ENCODE data around the gene FARP2. TPM values are rescaled to one million over a fixed set of nuclear protein-coding genes. Genes with fewer than 3 reads are reported as not detected.
A peak's percentile ranks its signal among the peaks of the same experiment; 100 is the strongest.
"Not testable (repeated sequence)": the region's sequence is repeated elsewhere in the genome, so short reads cannot be mapped to it uniquely, and the experiment has no call there.

The FARP2 gene
- total RNA-seq, 4 donors from 2014 or later, result 96.5 to 164 (median 136) TPM

DNA sequence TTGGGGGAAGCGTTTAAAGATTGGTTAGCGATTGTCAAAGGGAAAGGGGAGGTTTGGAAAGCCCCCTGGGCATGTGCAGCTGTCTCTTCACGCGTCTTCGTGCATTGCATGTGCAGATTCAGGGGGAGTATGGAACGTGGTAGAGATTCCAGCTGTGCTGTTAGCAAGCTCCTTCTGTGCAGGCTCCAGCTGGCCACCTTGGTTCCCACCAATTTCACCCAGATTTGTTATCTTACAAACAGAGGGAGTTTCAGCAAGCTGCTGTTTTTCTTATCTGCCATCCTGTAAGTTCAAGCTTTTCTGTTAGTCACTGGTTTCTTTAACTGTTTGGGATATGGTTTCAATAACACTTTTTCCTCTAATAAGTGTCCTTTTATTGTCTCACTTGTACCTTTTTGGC is 30.4 kb downstream of the FARP2 start:
- no peak overlapping the region for H3K4me3 ChIP-seq
- intact Hi-C loops (cut with DNase I; ENCODE audit: low total_unique reads) (no loop called here), in situ Hi-C loops (cut with MboI; ENCODE audit: low pct_ligation_motif_present in 1 of 4, low pct_unique_long_range_greater_than_20kb in 1 of 4, low sequenced_read_pairs in 3 of 4) (no loop called here)
- no peaks in the 10 kb centered on the region for H3K9me3 ChIP-seq
- DNase-seq, result no peak
- 87 to 93% methylated on average over 6 of the region's 6 CpGs for WGBS, 2 donors (ENCODE audit: low coverage in 1 of 2)
- TF ChIP-seq, protein P1, sequence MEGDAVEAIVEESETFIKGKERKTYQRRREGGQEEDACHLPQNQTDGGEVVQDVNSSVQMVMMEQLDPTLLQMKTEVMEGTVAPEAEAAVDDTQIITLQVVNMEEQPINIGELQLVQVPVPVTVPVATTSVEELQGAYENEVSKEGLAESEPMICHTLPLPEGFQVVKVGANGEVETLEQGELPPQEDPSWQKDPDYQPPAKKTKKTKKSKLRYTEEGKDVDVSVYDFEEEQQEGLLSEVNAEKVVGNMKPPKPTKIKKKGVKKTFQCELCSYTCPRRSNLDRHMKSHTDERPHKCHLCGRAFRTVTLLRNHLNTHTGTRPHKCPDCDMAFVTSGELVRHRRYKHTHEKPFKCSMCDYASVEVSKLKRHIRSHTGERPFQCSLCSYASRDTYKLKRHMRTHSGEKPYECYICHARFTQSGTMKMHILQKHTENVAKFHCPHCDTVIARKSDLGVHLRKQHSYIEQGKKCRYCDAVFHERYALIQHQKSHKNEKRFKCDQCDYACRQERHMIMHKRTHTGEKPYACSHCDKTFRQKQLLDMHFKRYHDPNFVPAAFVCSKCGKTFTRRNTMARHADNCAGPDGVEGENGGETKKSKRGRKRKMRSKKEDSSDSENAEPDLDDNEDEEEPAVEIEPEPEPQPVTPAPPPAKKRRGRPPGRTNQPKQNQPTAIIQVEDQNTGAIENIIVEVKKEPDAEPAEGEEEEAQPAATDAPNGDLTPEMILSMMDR (IDR thresholded peaks at IDR 0.05), result no peak
- TF ChIP-seq POLR2AphosphoS5 (IDR thresholded peaks at IDR 0.05) (no peak), POLR2A (IDR thresholded peaks at IDR 0.05) (no peak), EP300 (IDR thresholded peaks at IDR 0.05; ENCODE audit: low read depth) (no peak)
- no peaks in the 10 kb centered on the region for H3K27me3 ChIP-seq
- H3K4me1 ChIP-seq, result peaks cover 0 to 17% (median 0%) of the 10 kb centered on the region in 4 donors
- no peak overlapping the region for H3K27ac ChIP-seq
- H3K36me3 ChIP-seq, result peaks cover 0 to 7% (median 3%) of the 10 kb centered on the region in 4 donors

DNA sequence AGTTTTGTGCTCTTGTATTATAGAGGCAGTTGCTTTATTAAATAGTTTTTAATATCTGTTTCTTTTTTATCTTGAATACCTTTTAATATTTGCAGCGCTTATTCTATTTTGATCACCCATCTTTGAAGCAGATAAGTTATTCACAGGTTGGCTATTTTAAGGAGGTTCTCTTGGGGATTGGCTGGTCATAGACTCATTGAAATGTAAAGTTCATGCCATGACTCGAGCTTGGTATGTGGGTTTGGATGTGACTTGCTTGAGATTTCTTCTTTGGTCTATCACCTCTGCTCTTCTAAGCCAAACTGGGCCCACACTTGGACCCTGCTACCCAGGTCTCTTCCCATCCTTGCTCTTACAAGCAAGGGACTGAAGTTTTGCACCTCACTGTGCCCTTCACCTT is 33.6 kb downstream of the FARP2 start:
- 81 to 100% methylated on average over 1 to 2 of the region's 2 CpGs for WGBS, 2 donors (ENCODE audit: low coverage in 1 of 2)
- Histone ChIP-seq H3K27me3 (no peaks in the 10 kb centered on the region), H3K36me3 (no peaks in the 10 kb centered on the region), H3K9me3 (no peaks in the 10 kb centered on the region), H3K4me1 (peaks cover 0 to 16% (median 0%) of the 10 kb centered on the region in 4 donors), H3K4me3 (no peak overlapping the region), H3K27ac (no peak overlapping the region)
- no peak for DNase-seq
- in situ Hi-C loops (cut with MboI; ENCODE audit: low pct_ligation_motif_present in 1 of 4, low pct_unique_long_range_greater_than_20kb in 1 of 4, low sequenced_read_pairs in 3 of 4), result no loop called here
- no peak for TF ChIP-seq POLR2A (IDR thresholded peaks at IDR 0.05)
- TF ChIP-seq POLR2AphosphoS5 (IDR thresholded peaks at IDR 0.05), result no peak
- no peak for TF ChIP-seq EP300 (IDR thresholded peaks at IDR 0.05; ENCODE audit: low read depth)
- TF ChIP-seq, protein P1 (IDR thresholded peaks at IDR 0.05), result no peak
- intact Hi-C loops (cut with DNase I; ENCODE audit: low total_unique reads), result no loop called here

DNA sequence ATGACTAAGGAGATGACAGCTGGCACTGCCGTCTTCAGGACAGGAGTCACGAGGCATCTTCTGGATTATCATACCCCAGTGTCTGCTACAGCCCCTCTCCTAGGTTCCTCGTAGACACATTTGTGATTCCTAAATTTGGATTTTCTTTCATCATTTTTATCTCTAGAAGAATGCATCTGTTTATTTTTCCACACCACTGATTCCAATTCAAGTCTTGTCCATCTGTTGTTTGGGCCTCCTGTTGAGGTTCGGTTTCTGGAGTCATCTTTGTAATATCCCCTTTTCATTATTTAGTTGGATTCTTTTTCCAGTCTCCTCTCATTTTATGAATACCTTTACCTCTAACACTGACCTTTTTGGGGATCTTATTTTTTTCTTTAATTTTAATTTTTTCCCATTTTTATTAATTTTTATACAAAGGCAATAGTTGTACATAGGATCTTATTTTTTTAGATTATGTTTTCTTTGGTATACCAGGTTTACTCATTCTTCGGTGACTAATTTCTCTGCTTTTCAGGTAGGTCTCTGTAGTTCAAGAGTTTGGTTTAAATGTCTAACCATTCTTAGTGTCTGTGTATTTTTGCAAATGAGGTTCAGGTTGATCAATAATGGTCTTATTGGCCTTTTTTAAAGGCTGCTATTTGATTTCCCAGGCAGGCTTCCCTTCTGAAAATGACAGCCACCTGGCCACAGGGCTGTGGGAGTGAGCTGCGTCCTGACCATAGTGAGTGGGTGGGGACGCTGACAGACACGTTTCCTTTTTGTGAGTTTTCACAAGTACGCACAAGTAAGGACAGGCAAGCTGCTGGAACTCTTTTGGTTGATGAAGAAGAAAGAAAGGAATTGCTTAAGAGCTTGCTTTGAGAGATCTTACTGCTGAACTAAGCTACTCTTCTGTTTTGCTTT is 34.5 kb downstream of the FARP2 start:
- WGBS, 2 donors (ENCODE audit: low coverage in 1 of 2), result 86% methylated on average over 9 of the region's 9 CpGs
- Histone ChIP-seq H3K4me1 (peaks cover 0 to 13% (median 0%) of the 10 kb centered on the region in 4 donors), H3K9me3 (no peaks in the 10 kb centered on the region), H3K27me3 (no peaks in the 10 kb centered on the region), H3K4me3 (no peak overlapping the region), H3K27ac (no peak overlapping the region), H3K36me3 (no peaks in the 10 kb centered on the region)
- intact Hi-C loops (cut with DNase I; ENCODE audit: low total_unique reads), result no loop called here
- DNase-seq, result no peak
- TF ChIP-seq POLR2AphosphoS5 (IDR thresholded peaks at IDR 0.05) (no peak), POLR2A (IDR thresholded peaks at IDR 0.05) (no peak), EP300 (IDR thresholded peaks at IDR 0.05; ENCODE audit: low read depth) (no peak)
- TF ChIP-seq, protein P1 (IDR thresholded peaks at IDR 0.05), result no peak
- in situ Hi-C loops (cut with MboI; ENCODE audit: low pct_ligation_motif_present in 1 of 4, low pct_unique_long_range_greater_than_20kb in 1 of 4, low sequenced_read_pairs in 3 of 4), result no loop called here

DNA sequence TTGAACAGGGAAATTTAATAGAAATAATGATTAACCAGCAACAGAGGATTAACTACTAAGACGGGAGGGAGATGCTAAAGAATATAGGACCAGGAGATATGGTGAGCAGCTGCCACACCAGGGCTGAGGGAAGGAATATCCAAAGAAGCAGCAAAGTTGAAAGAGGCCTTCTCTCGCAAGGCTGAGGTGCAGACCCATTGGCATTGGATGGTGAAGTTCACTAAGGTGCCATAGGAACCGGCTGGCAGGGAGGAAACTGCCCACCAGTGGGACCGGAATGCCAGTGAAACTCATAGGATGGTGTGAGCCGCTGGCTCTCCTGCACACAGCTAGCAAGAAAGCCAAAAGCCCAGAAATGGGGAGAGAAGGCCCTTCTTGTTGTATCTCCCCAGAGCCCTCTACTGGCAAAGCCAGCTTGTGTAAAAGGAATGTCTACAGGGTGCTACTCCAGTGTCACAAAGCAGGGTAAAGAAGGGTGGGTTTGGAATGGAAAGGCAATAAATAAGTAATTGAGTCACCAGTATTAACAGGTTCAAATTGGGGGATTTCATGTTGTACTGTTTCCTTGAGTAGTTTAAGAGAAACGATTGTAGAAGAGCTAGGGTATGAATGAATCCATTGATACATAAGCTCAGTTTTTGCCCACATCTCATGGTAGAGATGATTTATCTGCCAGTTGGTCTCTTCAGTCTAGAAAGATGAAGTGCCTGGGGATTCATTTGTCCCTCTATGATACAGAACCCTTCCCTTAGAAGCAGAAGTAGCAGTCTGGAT is 36.0 kb downstream of the FARP2 start:
- no peaks in the 10 kb centered on the region for H3K36me3 ChIP-seq
- intact Hi-C loops (cut with DNase I; ENCODE audit: low total_unique reads) (no loop called here), in situ Hi-C loops (cut with MboI; ENCODE audit: low pct_ligation_motif_present in 1 of 4, low pct_unique_long_range_greater_than_20kb in 1 of 4, low sequenced_read_pairs in 3 of 4) (no loop called here)
- no peak overlapping the region for H3K4me3 ChIP-seq
- TF ChIP-seq POLR2A (IDR thresholded peaks at IDR 0.05) (no peak), POLR2AphosphoS5 (IDR thresholded peaks at IDR 0.05) (no peak), EP300 (IDR thresholded peaks at IDR 0.05; ENCODE audit: low read depth) (no peak)
- TF ChIP-seq, protein P1 (IDR thresholded peaks at IDR 0.05), result peak; percentile 22 to 39 (median 26)
- no peak overlapping the region for H3K27ac ChIP-seq
- H3K4me1 ChIP-seq, result peaks cover 0 to 13% (median 0%) of the 10 kb centered on the region in 4 donors
- peak; percentile 28 for DNase-seq
- no peaks in the 10 kb centered on the region for H3K27me3 ChIP-seq
- 39 to 64% methylated on average over 2 to 6 of the region's 6 CpGs for WGBS, 2 donors (ENCODE audit: low coverage in 1 of 2)
- H3K9me3 ChIP-seq, result no peaks in the 10 kb centered on the region

DNA sequence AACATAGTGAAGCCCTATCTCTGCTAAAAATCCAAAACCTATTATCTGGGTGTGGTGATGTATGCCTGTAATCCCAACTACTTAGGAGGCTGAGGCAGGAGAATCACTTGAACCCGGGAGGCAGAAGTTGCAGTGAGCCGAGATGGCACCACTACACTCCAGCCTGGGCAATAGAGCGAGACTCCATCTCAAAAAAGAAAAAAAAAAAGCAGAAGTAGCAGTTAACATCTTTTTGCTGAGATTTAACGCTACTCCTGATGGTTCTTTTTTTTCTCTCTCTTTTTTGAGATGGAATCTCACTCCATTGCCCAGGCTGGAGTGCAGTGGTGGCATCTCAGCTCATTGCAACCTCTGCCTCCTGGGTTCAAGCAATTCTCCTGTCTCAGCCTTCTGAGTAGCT is 36.7 kb downstream of the FARP2 start:
- intact Hi-C loops (cut with DNase I; ENCODE audit: low total_unique reads); DNase-seq; in situ Hi-C loops (cut with MboI; ENCODE audit: low pct_ligation_motif_present in 1 of 4, low pct_unique_long_range_greater_than_20kb in 1 of 4, low sequenced_read_pairs in 3 of 4); H3K27ac ChIP-seq; H3K27me3 ChIP-seq; H3K36me3 ChIP-seq; H3K4me3 ChIP-seq; H3K9me3 ChIP-seq: not testable (repeated sequence)
- peaks cover 0 to 13% (median 0%) of the 10 kb centered on the region in 4 donors for H3K4me1 ChIP-seq
- 73 to 86% methylated on average over 3 to 4 of the region's 4 CpGs for WGBS, 2 donors (ENCODE audit: low coverage in 1 of 2)
